Lower lobe of right lung (tissue), 2 donors: ENCODE measurements around the gene XRCC1. TPM values are rescaled to one million over a fixed set of nuclear protein-coding genes. Genes with fewer than 3 reads are reported as not detected.

Experiments
- ATAC-seq, 2 donors: fragments of 200-7000 bp; cut with Tn5 transposase; one replicate each; pipeline ENCODE4 v1.9.1; 2020 to 2022; ENCODE audit warnings: mild to moderate bottlenecking in 2 of 2, moderate library complexity in 2 of 2
- DNase-seq: peaks from one replicate; pipeline ENCODE4 v3.0.0-alpha.2; 2020
- H3K27ac ChIP-seq: fragments of 200-600 bp; one replicate; pipeline ENCODE4 v1.8.0; 2022
- H3K27me3 ChIP-seq: fragments of 200-600 bp; one replicate; pipeline ENCODE4 v1.8.0; 2022; ENCODE audit warnings: low read depth
- H3K36me3 ChIP-seq: fragments of 200-600 bp; one replicate; pipeline ENCODE4 v1.8.0; 2022; ENCODE audit warnings: mild to moderate bottlenecking
- H3K4me1 ChIP-seq: fragments of 200-600 bp; one replicate; pipeline ENCODE4 v1.8.0; 2022
- H3K4me3 ChIP-seq: fragments of 200-600 bp; one replicate; pipeline ENCODE4 v1.8.0; 2022; ENCODE audit warnings: mild to moderate bottlenecking
- H3K9me3 ChIP-seq: fragments of 200-600 bp; one replicate; pipeline ENCODE4 v1.8.0; 2022
- CTCF ChIP-seq: fragments of 200-600 bp; IDR thresholded peaks from one replicate; pipeline ENCODE4 v1.8.0; 2022; ENCODE audit warnings: antibody characterized with exemption, mild to moderate bottlenecking
- intact Hi-C: fragments of 100-400 bp; cut with DNase I; formaldehyde crosslinking; loops from one replicate; pipeline ENCODE4 v1.11.0; 2022
- total RNA-seq: library from RNA; stranded (reverse); fragmentation: NEBNext Ultra II Directional; extraction: Animal tissue kit (Norgen Biotek cat#: 25700); gene quantifications from one replicate; pipeline ENCODE4 v1.2.1, GENCODE V29; 2021
- donor health status: DM: no; HTN: yes; CAD: no; lungs with severe emphysema.

XRCC1 gene
- total RNA-seq, 1 donor from 2014 or later = 26.9 TPM

GRCh38 chr19:43507880-43508279, 67.4 kb downstream of the XRCC1 start:
- no peak overlapping the region for H3K27ac ChIP-seq
- H3K27me3 ChIP-seq = no peaks in the 10 kb centered on the region
- no peak for TF ChIP-seq CTCF
- peaks cover 28% of the 10 kb centered on the region for H3K4me1 ChIP-seq
- H3K4me3 ChIP-seq = no peak overlapping the region
- DNase-seq = no peak
- ATAC-seq = no peak
- intact Hi-C loops = no loop called here
- H3K36me3 ChIP-seq = peaks cover 32% of the 10 kb centered on the region
- no peaks in the 10 kb centered on the region for H3K9me3 ChIP-seq

- Histone ChIP-seq H3K27ac (no peak overlapping the region), H3K4me3 (no peak overlapping the region), H3K9me3 (no peaks in the 10 kb centered on the region), H3K27me3 (no peaks in the 10 kb centered on the region), H3K36me3 (peaks cover 32% of the 10 kb centered on the region), H3K4me1 (peaks cover 23% of the 10 kb centered on the region)
- ATAC-seq = no peak
- intact Hi-C loops = no loop called here
- no peak for TF ChIP-seq CTCF
- no peak for DNase-seq
Observed at GRCh38 chr19:43506629-43507028, 68.7 kb downstream of the XRCC1 start.

GRCh38 chr19:43505941-43506340, 69.4 kb downstream of the XRCC1 start:
- no peaks in the 10 kb centered on the region for H3K9me3 ChIP-seq
- H3K4me1 ChIP-seq = peaks cover 23% of the 10 kb centered on the region
- peaks cover 27% of the 10 kb centered on the region for H3K36me3 ChIP-seq
- no peak for TF ChIP-seq CTCF
- DNase-seq (no peak), ATAC-seq (no peak)
- no peaks in the 10 kb centered on the region for H3K27me3 ChIP-seq
- no peak overlapping the region for H3K4me3 ChIP-seq
- intact Hi-C loops = no loop called here
- no peak overlapping the region for H3K27ac ChIP-seq

GRCh38 chr19:43505186-43505456, 70.2 kb downstream of the XRCC1 start:
- intact Hi-C loops = no loop called here
- no peaks in the 10 kb centered on the region for H3K9me3 ChIP-seq
- H3K36me3 ChIP-seq = peaks cover 20% of the 10 kb centered on the region
- DNase-seq (no peak), ATAC-seq (no peak)
- H3K27me3 ChIP-seq = no peaks in the 10 kb centered on the region
- no peak for TF ChIP-seq CTCF
- no peak overlapping the region for H3K4me3 ChIP-seq
- H3K27ac ChIP-seq = no peak overlapping the region
- H3K4me1 ChIP-seq = peaks cover 23% of the 10 kb centered on the region

- DNase-seq (peak; percentile 58), ATAC-seq (peak; percentile 61 to 66)
- peak within 1 kb of the TSS; percentile 77 for H3K4me3 ChIP-seq
- H3K27ac ChIP-seq = peak within 1 kb of the TSS; percentile 80
- H3K27me3 ChIP-seq = no peaks in the 10 kb centered on the region
- no peak for TF ChIP-seq CTCF
- peaks cover 15% of the 10 kb centered on the region for H3K36me3 ChIP-seq
- peaks cover 23% of the 10 kb centered on the region for H3K4me1 ChIP-seq
- H3K9me3 ChIP-seq = no peaks in the 10 kb centered on the region
- intact Hi-C loops = no loop called here
Observed at GRCh38 chr19:43504426-43505185, 70.7 kb downstream of the XRCC1 start, which contains the start of gene PHLDB3. Gene PHLDB3 (minus strand): TSS chr19:43504746. CDS start chr19:43504118, 628 bp downstream.
